ENCODE results near the gene ZBTB46.
"Not testable (repeated sequence)": the region's sequence is repeated elsewhere in the genome, so short reads cannot be mapped to it uniquely, and the experiment has no call there.

ZBTB46 gene

GRCh38 chr20:63861981-63862901, 31.2 kb upstream of the ZBTB46 start:
- Mint-ChIP-seq H3K27me3 (no peaks in the 10 kb centered on the region), H3K4me3 (no peak overlapping the region), H3K36me3 (peaks cover 8% of the 10 kb centered on the region), H3K4me1 (peaks cover 31% of the 10 kb centered on the region), H3K27ac (no peak overlapping the region), H3K9me3 (no peaks in the 10 kb centered on the region)
- no peak for DNase-seq (ENCODE audit: low spot score in 2 of 2)
- ATAC-seq (ENCODE audit: low read depth) = no peak

- peaks cover 8% of the 10 kb centered on the region for H3K36me3 Mint-ChIP-seq
- H3K4me1 Mint-ChIP-seq = peaks cover 31% of the 10 kb centered on the region
- no peaks in the 10 kb centered on the region for H3K9me3 Mint-ChIP-seq
- ATAC-seq (ENCODE audit: low read depth) (no peak), DNase-seq (ENCODE audit: low spot score in 2 of 2) (no peak)
- H3K27ac Mint-ChIP-seq = no peak within 1 kb of the TSS
- no peaks in the 10 kb centered on the region for H3K27me3 Mint-ChIP-seq
- no peak within 1 kb of the TSS for H3K4me3 Mint-ChIP-seq
Observed at GRCh38 chr20:63861365-63861934, 30.4 kb upstream of the ZBTB46 start, which contains the start of gene ABHD16B. Gene ABHD16B, plus strand, starts transcription at chr20:63861498. Its CDS starts 43 bp downstream, at chr20:63861541.

GRCh38 chr20:63860325-63861051, 29.4 kb upstream of the ZBTB46 start:
- H3K36me3 Mint-ChIP-seq = peaks cover 8% of the 10 kb centered on the region
- ATAC-seq (ENCODE audit: low read depth) (no peak), DNase-seq (ENCODE audit: low spot score in 2 of 2) (no peak)
- no peak overlapping the region for H3K4me3 Mint-ChIP-seq
- no peak overlapping the region for H3K27ac Mint-ChIP-seq
- no peaks in the 10 kb centered on the region for H3K27me3 Mint-ChIP-seq
- H3K4me1 Mint-ChIP-seq = peaks cover 26% of the 10 kb centered on the region
- no peaks in the 10 kb centered on the region for H3K9me3 Mint-ChIP-seq

DNA sequence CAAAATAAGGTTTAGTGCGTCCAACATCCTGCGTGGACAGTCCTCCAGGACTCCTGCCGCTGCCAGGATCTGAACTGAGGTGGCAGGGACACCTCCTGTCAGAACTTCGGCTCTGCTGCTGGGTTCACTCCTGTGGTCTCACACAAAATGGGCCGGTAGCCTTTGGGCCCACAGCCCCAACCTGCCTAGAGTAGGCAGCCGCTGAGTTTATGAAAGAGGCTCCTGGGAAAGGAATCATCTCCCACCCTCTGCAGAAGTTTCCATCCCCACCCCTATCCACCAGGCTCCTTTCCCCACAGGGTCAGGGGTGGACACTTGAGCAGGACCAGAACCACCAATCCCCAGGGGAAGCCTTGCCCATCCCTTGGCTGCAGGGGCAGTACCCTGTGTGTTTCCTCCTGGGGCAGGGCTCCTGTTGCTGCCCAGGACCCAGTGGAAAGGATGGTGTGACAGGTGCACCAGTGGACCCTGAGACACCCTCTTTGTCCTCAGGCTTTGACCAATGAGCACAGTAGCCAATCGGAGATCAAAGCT, 28.2 kb upstream of the ZBTB46 start:
- H3K27ac Mint-ChIP-seq = no peak overlapping the region
- peaks cover 8% of the 10 kb centered on the region for H3K36me3 Mint-ChIP-seq
- ATAC-seq (ENCODE audit: low read depth) (no peak), DNase-seq (ENCODE audit: low spot score in 2 of 2) (no peak)
- H3K4me3 Mint-ChIP-seq = no peak overlapping the region
- no peaks in the 10 kb centered on the region for H3K9me3 Mint-ChIP-seq
- H3K4me1 Mint-ChIP-seq = peaks cover 26% of the 10 kb centered on the region
- peaks cover 1% of the 10 kb centered on the region for H3K27me3 Mint-ChIP-seq

DNA sequence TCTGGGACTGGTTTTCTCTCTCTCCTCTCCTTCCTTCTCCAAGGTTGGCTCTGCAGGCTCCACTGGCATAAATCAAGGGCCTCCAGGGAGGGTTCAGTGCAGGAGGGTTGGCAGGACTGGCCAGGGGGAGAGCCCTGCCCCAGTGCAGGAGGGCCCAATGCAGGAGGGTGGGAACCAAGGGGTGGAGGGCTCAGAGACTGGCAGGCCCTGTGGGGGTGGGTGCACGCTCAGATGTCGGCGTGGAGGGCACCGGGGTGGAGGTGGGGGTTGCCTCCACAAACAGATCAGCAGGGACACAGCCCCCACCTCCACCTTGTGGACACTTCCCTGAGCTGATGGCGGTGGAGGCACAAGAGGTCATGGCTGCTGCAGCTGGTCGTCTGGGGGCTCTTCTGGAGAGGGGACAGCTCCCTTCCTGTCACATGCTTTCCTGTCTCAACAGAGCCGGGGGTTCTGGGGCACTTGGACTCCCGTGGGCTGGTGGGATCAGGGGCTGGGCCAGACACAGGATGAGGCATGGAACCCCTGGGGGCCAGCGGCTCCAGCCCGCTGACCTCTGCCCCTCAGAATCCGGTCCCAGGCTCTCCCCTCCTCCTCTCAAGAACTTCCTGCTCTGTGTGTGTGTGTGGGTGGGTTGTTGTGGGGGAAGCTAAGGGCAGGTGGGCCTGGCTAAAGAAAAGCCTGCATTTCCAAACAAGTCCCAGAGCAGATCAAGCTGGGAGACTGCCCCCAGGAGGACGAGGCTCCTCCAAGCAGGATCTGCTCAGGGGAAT, 27.5 kb upstream of the ZBTB46 start:
- Mint-ChIP-seq H3K4me3 (no peak overlapping the region), H3K36me3 (peaks cover 8% of the 10 kb centered on the region), H3K27ac (peak overlapping the region; percentile 14), H3K9me3 (no peaks in the 10 kb centered on the region), H3K27me3 (peaks cover 1% of the 10 kb centered on the region), H3K4me1 (peaks cover 21% of the 10 kb centered on the region)
- DNase-seq (ENCODE audit: low spot score in 2 of 2) = no peak
- ATAC-seq (ENCODE audit: low read depth) = no peak

- Mint-ChIP-seq H3K27ac (peak overlapping the region; percentile 14), H3K9me3 (no peaks in the 10 kb centered on the region), H3K36me3 (peaks cover 5% of the 10 kb centered on the region), H3K4me1 (peaks cover 17% of the 10 kb centered on the region), H3K4me3 (no peak overlapping the region), H3K27me3 (peaks cover 3% of the 10 kb centered on the region)
- no peak for ATAC-seq (ENCODE audit: low read depth)
- DNase-seq (ENCODE audit: low spot score in 2 of 2) = no peak
Observed at GRCh38 chr20:63857764-63858392, 26.8 kb upstream of the ZBTB46 start.

DNA sequence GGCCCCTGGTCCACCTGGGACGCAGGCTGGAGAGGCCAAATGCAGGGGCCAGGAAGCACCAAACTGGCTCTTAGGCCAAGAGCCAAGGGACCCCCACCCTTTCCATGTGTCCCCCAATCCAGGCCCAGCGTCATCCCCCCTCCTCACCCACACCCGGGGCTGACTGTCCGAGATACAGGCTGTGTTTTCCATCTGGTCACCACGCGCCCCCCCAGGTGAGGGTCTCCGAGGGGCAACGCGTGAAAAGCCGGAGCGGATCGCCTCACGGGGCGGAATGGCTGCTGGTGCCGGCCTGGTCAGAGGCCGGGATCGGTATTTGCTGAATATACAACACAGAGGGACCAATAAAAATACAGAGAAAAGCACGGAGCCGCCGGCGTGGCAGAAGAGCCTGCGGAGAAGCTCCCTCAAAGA, 25.0 kb upstream of the ZBTB46 start:
- Mint-ChIP-seq H3K4me3 (no peak overlapping the region), H3K9me3 (no peaks in the 10 kb centered on the region), H3K27ac (no peak overlapping the region), H3K36me3 (peaks cover 5% of the 10 kb centered on the region), H3K27me3 (peaks cover 11% of the 10 kb centered on the region), H3K4me1 (peaks cover 18% of the 10 kb centered on the region)
- no peak for ATAC-seq (ENCODE audit: low read depth)
- no peak for DNase-seq (ENCODE audit: low spot score in 2 of 2)

- Mint-ChIP-seq H3K4me1 (peaks cover 22% of the 10 kb centered on the region), H3K27ac (no peak overlapping the region), H3K9me3 (peaks cover 2% of the 10 kb centered on the region), H3K27me3 (peaks cover 16% of the 10 kb centered on the region), H3K36me3 (peaks cover 2% of the 10 kb centered on the region), H3K4me3 (no peak overlapping the region)
- ATAC-seq (ENCODE audit: low read depth) = no peak
- DNase-seq (ENCODE audit: low spot score in 2 of 2) = no peak
Observed at GRCh38 chr20:63855363-63856097, 24.5 kb upstream of the ZBTB46 start.

- no peak overlapping the region for H3K4me3 Mint-ChIP-seq
- peaks cover 2% of the 10 kb centered on the region for H3K9me3 Mint-ChIP-seq
- no peak overlapping the region for H3K27ac Mint-ChIP-seq
- H3K36me3 Mint-ChIP-seq = peaks cover 2% of the 10 kb centered on the region
- ATAC-seq (ENCODE audit: low read depth) = no peak
- no peak for DNase-seq (ENCODE audit: low spot score in 2 of 2)
- H3K27me3 Mint-ChIP-seq = peaks cover 18% of the 10 kb centered on the region
- H3K4me1 Mint-ChIP-seq = peaks cover 24% of the 10 kb centered on the region
Observed at GRCh38 chr20:63854766-63855362, 23.8 kb upstream of the ZBTB46 start.

GRCh38 chr20:63854069-63854765, 23.2 kb upstream of the ZBTB46 start:
- Mint-ChIP-seq H3K27me3 (peaks cover 18% of the 10 kb centered on the region), H3K9me3 (peaks cover 2% of the 10 kb centered on the region), H3K4me3 (no peak overlapping the region), H3K4me1 (peaks cover 22% of the 10 kb centered on the region), H3K36me3 (peaks cover 2% of the 10 kb centered on the region), H3K27ac (no peak overlapping the region)
- ATAC-seq (ENCODE audit: low read depth) = no peak
- no peak for DNase-seq (ENCODE audit: low spot score in 2 of 2)

DNA sequence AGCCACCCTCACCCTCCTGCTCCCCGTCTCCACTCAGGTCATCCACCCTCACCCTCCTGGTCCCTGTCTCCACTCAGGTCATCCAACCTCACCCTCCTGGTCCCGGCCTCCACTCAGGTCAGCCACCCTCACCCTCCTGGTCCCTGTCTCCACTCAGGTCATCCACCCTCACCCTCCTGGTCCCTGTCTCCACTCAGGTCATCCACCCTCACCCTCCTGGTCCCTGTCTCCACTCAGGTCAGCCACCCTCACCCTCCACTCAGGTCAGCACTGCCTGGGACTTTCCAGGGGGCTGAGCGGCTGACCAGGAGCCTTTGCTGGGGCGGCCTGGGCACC, 22.6 kb upstream of the ZBTB46 start:
- not testable (repeated sequence) for H3K27ac Mint-ChIP-seq; H3K9me3 Mint-ChIP-seq; DNase-seq (ENCODE audit: low spot score in 2 of 2)

GRCh38 chr20:63851548-63851943, 20.5 kb upstream of the ZBTB46 start:
- H3K9me3 Mint-ChIP-seq; H3K4me3 Mint-ChIP-seq; DNase-seq (ENCODE audit: low spot score in 2 of 2); ATAC-seq (ENCODE audit: low read depth); H3K4me1 Mint-ChIP-seq; H3K27ac Mint-ChIP-seq; H3K36me3 Mint-ChIP-seq: not testable (repeated sequence)
- peaks cover 18% of the 10 kb centered on the region for H3K27me3 Mint-ChIP-seq

More for the DNA sequence above, 22.6 kb upstream of the ZBTB46 start:
- Mint-ChIP-seq H3K27me3 (peaks cover 18% of the 10 kb centered on the region), H3K4me1 (peaks cover 19% of the 10 kb centered on the region)
- ATAC-seq (ENCODE audit: low read depth); H3K4me3 Mint-ChIP-seq; H3K36me3 Mint-ChIP-seq: not testable (repeated sequence)

Measured in memory B cell (primary cell).